ENCODE results near the gene BRD3OS.

Gene BRD3OS

DNA sequence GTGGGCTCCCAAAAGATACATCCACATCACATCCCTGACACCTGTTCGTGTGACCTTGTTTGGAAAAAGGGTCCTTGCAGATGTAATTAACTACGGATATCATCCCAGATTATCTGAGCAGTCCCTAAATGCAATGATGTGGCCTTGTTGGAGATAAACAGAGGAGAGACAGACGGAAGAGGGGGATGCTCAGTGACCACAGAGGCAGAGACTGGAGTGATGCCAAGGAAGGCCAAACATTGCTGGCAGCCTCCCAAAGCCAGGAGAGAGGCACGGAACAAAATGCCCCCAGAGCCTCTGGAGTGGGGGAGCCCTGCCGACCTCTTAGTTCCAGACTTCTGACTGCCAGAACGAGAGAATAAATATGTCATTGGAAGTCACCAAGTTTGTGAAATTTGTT, 18.1 kb upstream of the BRD3OS start:
- TF ChIP-seq, protein P1, sequence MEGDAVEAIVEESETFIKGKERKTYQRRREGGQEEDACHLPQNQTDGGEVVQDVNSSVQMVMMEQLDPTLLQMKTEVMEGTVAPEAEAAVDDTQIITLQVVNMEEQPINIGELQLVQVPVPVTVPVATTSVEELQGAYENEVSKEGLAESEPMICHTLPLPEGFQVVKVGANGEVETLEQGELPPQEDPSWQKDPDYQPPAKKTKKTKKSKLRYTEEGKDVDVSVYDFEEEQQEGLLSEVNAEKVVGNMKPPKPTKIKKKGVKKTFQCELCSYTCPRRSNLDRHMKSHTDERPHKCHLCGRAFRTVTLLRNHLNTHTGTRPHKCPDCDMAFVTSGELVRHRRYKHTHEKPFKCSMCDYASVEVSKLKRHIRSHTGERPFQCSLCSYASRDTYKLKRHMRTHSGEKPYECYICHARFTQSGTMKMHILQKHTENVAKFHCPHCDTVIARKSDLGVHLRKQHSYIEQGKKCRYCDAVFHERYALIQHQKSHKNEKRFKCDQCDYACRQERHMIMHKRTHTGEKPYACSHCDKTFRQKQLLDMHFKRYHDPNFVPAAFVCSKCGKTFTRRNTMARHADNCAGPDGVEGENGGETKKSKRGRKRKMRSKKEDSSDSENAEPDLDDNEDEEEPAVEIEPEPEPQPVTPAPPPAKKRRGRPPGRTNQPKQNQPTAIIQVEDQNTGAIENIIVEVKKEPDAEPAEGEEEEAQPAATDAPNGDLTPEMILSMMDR (IDR thresholded peaks at IDR 0.05; ENCODE audit: insufficient read depth, low read length, poor library complexity, severe bottlenecking), result no peak
- Histone ChIP-seq H3K36me3 (ENCODE audit: control insufficient read depth, insufficient read depth, low read length) (no peaks in the 10 kb centered on the region), H3K4me3 (replicated peaks; ENCODE audit: low read depth, low read length) (no peak overlapping the region), H3K27me3 (replicated peaks; ENCODE audit: control insufficient read depth, insufficient read depth, low read length) (no peaks in the 10 kb centered on the region; the same call in none of the 2 replicates)
- no peak for DNase-seq (ENCODE audit: extremely low read depth, insufficient read length)

DNA sequence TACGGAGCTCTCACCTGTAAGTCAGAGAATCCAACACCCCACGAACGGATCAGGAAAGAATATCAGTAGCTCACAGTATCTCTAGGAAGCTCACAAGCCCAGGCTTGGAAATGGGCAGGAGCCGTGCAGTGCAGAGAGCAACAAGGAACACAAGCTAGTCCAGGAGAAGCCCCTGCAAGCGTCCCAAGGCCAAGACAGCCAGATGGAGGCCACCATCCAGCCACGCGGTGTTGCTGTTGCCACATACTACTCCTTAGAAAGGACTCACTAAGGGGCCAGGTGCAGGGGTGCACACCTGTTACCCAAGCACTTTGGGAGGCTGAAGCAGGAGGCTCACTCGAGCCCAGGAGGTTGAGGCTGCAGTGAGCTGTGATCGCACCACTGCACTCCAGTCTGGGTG, 17.7 kb upstream of the BRD3OS start:
- no peak overlapping the region for H3K4me3 ChIP-seq (replicated peaks; ENCODE audit: low read depth, low read length)

DNA sequence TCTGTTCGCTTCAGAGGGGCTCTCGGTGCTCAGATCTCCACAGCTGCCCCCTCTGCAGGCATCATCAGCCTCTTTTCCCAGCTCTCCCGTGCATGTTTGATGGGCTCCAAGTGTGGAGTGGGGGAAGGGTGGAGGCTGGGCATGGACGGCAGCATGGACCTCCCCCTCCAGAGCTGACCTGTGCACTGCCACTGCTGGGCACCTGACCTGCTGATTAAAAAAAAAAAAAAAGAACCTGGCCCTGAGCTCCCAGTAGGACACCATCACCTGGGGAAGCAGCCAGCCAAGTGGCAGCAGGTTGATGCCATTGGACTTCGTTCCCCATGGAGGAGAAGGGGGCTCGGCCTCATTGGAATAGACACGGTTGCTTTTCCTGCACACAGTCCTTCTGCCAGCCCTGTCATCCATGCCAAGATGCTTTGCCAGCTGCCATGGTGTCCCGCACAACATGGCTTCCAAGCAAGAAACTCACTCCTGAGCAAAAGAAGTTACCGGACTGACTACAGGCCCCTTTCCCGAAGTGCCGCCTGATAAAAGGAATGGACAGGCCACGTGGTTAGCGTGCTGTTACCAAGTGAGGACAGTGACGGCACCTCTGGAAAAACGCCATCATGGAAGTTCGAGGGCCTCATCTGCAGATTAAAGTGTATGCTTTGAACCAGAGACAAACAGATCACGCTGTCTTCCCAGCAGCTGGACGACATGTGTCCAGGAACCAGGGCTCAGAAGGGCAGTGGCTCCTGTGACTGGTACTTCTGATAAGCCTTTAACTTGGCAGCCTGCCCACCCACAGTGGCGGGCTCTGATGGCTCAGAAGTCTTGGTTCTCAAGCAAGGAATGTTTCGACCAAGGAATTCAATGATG, 14.7 kb upstream of the BRD3OS start:
- no peak for DNase-seq (ENCODE audit: extremely low read depth, insufficient read length)
- H3K4me3 ChIP-seq (replicated peaks; ENCODE audit: low read depth, low read length), result no peak overlapping the region
- H3K27me3 ChIP-seq (replicated peaks; ENCODE audit: control insufficient read depth, insufficient read depth, low read length), result no peaks in the 10 kb centered on the region; the same call in 1 of the 2 replicates
- TF ChIP-seq, protein P1 (IDR thresholded peaks at IDR 0.05; ENCODE audit: insufficient read depth, low read length, poor library complexity, severe bottlenecking), result no peak
- no peaks in the 10 kb centered on the region for H3K36me3 ChIP-seq (ENCODE audit: control insufficient read depth, insufficient read depth, low read length)

More for the DNA sequence above, 17.7 kb upstream of the BRD3OS start:
- H3K27me3 ChIP-seq (replicated peaks; ENCODE audit: control insufficient read depth, insufficient read depth, low read length), result no peaks in the 10 kb centered on the region; the same call in none of the 2 replicates
- H3K36me3 ChIP-seq (ENCODE audit: control insufficient read depth, insufficient read depth, low read length), result no peaks in the 10 kb centered on the region
- TF ChIP-seq, protein P1 (IDR thresholded peaks at IDR 0.05; ENCODE audit: insufficient read depth, low read length, poor library complexity, severe bottlenecking), result no peak
- no peak for DNase-seq (ENCODE audit: extremely low read depth, insufficient read length)

DNA sequence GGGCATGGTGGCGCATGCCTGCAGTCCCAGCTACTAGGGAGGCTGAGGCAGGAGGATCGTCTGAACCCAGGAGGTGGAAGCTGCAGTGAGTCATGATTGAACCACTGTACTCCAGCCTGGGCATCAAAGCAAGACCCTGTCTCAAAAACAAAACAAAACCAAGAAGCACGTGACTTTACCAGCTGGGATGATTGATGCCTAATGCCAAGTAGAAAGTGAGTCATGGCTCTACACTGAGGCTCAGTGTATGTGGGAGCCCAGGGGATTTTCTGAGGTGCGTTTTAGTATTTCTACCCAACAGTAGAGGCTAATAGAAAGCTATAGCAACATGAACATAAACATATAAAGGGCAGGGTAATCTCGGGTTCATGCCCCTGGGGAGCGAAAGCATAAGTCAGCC, 13.9 kb upstream of the BRD3OS start:
- H3K36me3 ChIP-seq (ENCODE audit: control insufficient read depth, insufficient read depth, low read length), result no peaks in the 10 kb centered on the region
- no peak overlapping the region for H3K4me3 ChIP-seq (replicated peaks; ENCODE audit: low read depth, low read length)
- TF ChIP-seq, protein P1 (IDR thresholded peaks at IDR 0.05; ENCODE audit: insufficient read depth, low read length, poor library complexity, severe bottlenecking), result no peak
- H3K27me3 ChIP-seq (replicated peaks; ENCODE audit: control insufficient read depth, insufficient read depth, low read length), result no peaks in the 10 kb centered on the region; the same call in 1 of the 2 replicates
- no peak for DNase-seq (ENCODE audit: extremely low read depth, insufficient read length)

DNA sequence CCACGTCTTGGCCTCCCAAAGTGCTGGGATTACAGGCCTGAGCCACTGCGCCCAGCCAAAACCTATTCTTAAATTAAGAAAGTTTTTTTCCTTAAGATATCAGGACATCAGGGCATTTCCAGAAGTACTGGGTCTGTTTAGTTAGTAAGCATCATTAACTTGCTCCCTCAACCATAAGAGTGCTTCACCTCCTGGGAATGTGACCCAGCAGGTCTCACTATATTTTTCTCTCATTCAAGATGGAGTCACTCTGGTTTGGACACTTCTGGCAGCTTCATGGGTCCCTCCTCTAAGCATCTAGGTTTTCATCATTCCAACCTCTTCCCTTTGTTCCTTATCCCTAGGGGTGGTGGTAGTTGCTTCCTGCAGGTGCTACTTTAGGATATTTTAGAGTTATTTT, 10.3 kb upstream of the BRD3OS start:
- Histone ChIP-seq H3K4me3 (replicated peaks; ENCODE audit: low read depth, low read length) (no peak overlapping the region), H3K36me3 (ENCODE audit: control insufficient read depth, insufficient read depth, low read length) (no peaks in the 10 kb centered on the region), H3K27me3 (replicated peaks; ENCODE audit: control insufficient read depth, insufficient read depth, low read length) (no peaks in the 10 kb centered on the region)
- DNase-seq (ENCODE audit: extremely low read depth, insufficient read length), result no peak
- TF ChIP-seq, protein P1 (IDR thresholded peaks at IDR 0.05; ENCODE audit: insufficient read depth, low read length, poor library complexity, severe bottlenecking), result no peak

Measured in GM06990 (cell line).